Heart left ventricle (tissue), 13 donors: ENCODE results near the gene ADPRHL1.
"Not testable (repeated sequence)": the region's sequence is repeated elsewhere in the genome, so short reads cannot be mapped to it uniquely, and the experiment has no call there.

ENCODE experiments used
- CTCF ChIP-seq, 12 donors: fragments of 200-600 bp; sonication (generic) in 4 of 12; IDR thresholded peaks; one replicate each; pipeline versions ENCODE4 v1.5.0 to v1.8.0; 2018 to 2022; ENCODE audit warnings: antibody characterized with exemption in 12 of 12, mild to moderate bottlenecking in 5 of 12
- POLR2A ChIP-seq, 2 donors: fragments of 450-650 bp; IDR thresholded peaks; one replicate each; pipeline ENCODE4 v1.6.1; 2017; ENCODE audit warnings: antibody characterized with exemption in 2 of 2, mild to moderate bottlenecking in 2 of 2, moderate library complexity in 2 of 2
- donor health status: ischemic (EF 13 %, LVEDD 7.1; RV severe dilation, severe dysfunction).
- donor health status: DM: no; HTN: yes; CAD: no.
- donor health status: DM: no; HTN: no; CAD: no.
- donor health status: ischemic (EF 25% LVEDD 6.9; RV normal size, moderate dysfunction).
- donor health status: ischemic (EF 25% LVEDD 5.7; RV mildly dilated, moderate dysfunction).
- donor health status: ischemic (EF 35%, LVEDD 5.7; RV mildly dilated, moderate dysfunction).
- donor health status: nonischemic (EF 11% LVEDD 7.7; RV severe dilation, severe dysfunction).
- donor health status: DM: yes; HTN: yes; CAD: no.
- donor health status: PGD.
- donor health status: ischemic (EF 29% LVEDD 5.4; RV normal size, mild dysfunction).
- donor health status: nonischemic (EF 23%, LVEDD 6.1; RV moderate dilation, normal function).

DNA sequence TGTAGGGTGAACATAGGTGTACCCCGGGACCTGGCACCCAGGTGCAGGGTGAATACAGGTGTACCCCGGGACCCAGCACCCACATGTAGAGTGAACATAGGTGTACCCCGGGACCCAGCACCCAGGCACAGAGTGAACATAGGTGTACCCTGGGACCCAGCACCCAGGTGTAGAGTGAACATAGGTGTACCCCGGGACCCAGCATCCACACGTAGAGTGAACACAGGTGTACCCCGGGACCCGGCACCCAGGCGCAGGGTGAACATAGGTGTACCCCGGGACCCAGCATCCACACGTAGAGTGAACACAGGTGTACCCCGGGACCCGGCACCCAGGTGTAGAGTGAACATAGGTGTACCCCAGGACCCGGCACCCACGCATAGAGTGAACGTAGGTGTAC, 17.4 kb downstream of the ADPRHL1 start:
- TF ChIP-seq CTCF, POLR2A (IDR thresholded peaks at IDR 0.05): not testable (repeated sequence)
